Measurements from ENCODE around the gene TUBA3E.
"Not testable (repeated sequence)": the region's sequence is repeated elsewhere in the genome, so short reads cannot be mapped to it uniquely, and the experiment has no call there.

DNA sequence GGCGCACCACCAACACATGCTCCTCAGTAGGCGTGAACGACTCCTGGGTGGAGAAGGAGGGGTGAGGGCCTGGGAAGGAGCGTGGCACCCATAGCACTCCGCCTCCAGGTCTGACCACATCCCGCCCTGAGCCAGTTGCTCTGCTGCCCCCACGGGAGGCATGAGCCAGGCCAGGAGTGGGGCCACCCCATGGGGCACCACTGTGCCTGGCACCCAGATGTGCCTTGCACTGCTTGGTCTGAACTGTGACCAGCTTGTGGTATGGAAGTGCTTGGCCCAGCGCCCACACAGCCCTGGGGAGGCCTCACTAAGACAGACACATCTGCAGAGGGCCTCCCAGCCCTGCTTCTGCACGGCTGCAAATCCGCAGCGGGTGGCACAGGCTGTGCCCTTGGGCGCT, 40.9 kb downstream of the TUBA3E start:
- TF ChIP-seq, protein P1, sequence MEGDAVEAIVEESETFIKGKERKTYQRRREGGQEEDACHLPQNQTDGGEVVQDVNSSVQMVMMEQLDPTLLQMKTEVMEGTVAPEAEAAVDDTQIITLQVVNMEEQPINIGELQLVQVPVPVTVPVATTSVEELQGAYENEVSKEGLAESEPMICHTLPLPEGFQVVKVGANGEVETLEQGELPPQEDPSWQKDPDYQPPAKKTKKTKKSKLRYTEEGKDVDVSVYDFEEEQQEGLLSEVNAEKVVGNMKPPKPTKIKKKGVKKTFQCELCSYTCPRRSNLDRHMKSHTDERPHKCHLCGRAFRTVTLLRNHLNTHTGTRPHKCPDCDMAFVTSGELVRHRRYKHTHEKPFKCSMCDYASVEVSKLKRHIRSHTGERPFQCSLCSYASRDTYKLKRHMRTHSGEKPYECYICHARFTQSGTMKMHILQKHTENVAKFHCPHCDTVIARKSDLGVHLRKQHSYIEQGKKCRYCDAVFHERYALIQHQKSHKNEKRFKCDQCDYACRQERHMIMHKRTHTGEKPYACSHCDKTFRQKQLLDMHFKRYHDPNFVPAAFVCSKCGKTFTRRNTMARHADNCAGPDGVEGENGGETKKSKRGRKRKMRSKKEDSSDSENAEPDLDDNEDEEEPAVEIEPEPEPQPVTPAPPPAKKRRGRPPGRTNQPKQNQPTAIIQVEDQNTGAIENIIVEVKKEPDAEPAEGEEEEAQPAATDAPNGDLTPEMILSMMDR (IDR thresholded peaks at IDR 0.05): not testable (repeated sequence)
- TF ChIP-seq POLR2A (IDR thresholded peaks at IDR 0.05): not testable (repeated sequence)
